SK-N-SH treated with all-trans-retinoic acid at 6 μM for 48 hours (cell line): ENCODE data around the gene KRT36.

Experiments
- BACH2 ChIP-seq: fragments of 250-450 bp; sonication (Bioruptor Pico); IDR thresholded peaks from 2 replicates; pipeline ENCODE4 v1.9.0; 2021; ENCODE audit warnings: mild to moderate bottlenecking, borderline replicate concordance
- OSR1 ChIP-seq: fragments of 250-450 bp; sonication (Bioruptor Pico); IDR thresholded peaks from 2 replicates; pipeline ENCODE4 v1.8.0; 2022; ENCODE audit warnings: moderate library complexity, mild to moderate bottlenecking, inconsistent platforms
- ZNF8 ChIP-seq: fragments of 450-650 bp; formaldehyde crosslinking; IDR thresholded peaks from 2 replicates; pipeline ENCODE4 v1.5.0; 2020; ENCODE audit warnings: mild to moderate bottlenecking, moderate library complexity

DNA sequence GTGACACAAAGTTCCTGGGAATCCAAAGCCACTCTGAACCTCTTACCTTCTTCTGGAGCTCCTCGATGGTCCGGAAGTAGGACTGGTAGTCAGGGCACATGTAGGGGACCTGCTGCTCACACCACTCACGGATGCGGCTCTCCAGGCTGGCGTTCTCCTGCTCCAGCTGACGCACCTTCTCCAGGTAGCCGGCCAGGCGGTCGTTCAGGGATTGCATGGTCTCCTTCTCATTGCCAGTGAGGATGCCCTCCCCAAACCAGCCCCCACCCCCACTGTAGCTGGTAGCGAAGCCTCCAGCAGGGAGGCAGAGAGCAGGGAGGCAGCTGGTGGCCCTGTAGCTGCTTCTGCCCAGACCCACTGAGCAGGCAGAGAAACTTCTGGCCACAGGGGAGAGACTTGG is 9.1 kb downstream of the KRT36 start:
- TF ChIP-seq OSR1 (CRISPR knock-in tag) (no peak), BACH2 (CRISPR knock-in tag) (no peak), ZNF8 (CRISPR knock-in tag) (no peak)
